ENCODE results near the gene RPRM. TPM values are rescaled to one million over a fixed set of nuclear protein-coding genes. Genes with fewer than 3 reads are reported as not detected.

Gene RPRM
- total and polyA plus RNA-seq, 11 donors = 2.3 TPM; not detected in 10

DNA sequence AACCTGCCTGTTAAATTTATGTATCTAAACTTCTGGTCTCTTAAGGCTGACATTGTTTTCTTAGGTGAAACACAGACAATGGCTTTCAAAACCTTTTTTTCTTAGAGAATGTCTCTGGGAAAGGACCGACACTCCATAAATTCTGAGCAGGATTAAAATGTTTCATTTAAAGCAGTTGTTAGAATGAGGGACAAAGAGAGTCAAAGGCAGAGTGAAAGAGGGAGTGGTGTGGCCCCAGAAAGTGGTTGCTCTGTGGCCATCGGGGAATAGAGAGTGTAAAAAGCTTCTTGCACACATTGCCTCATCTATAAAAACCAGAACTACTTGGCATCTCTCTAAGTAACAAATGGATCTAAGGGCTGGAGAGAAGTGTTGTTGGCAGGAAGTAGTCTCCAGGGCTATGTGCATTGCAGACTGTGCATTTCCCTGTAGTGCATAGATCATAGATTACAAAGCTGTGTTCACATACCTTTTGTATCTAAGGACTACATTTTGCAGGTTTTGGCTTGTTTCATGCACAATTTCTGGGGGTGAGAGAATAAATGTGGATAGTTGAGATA lies 3.6 kb downstream of the RPRM start:
- intact Hi-C loops (cut with DNase I) = loop anchor here in 1 of 10 donors (5.0 kb wide), 1 partner anchor 613 kb away; no protein-coding TSS in a partner anchor
- no peaks in the 10 kb centered on the region for H3K9me3 ChIP-seq
- H3K27ac ChIP-seq = no peak overlapping the region
- no peak for DNase-seq
- WGBS, 4 donors = 62 to 77% (median 69%) methylated on average over 2 of the region's 2 CpGs
- H3K36me3 ChIP-seq = no peaks in the 10 kb centered on the region
- peaks cover 0 to 26% (median 22%) of the 10 kb centered on the region in 12 donors for H3K4me1 ChIP-seq
- TF ChIP-seq, protein P1, sequence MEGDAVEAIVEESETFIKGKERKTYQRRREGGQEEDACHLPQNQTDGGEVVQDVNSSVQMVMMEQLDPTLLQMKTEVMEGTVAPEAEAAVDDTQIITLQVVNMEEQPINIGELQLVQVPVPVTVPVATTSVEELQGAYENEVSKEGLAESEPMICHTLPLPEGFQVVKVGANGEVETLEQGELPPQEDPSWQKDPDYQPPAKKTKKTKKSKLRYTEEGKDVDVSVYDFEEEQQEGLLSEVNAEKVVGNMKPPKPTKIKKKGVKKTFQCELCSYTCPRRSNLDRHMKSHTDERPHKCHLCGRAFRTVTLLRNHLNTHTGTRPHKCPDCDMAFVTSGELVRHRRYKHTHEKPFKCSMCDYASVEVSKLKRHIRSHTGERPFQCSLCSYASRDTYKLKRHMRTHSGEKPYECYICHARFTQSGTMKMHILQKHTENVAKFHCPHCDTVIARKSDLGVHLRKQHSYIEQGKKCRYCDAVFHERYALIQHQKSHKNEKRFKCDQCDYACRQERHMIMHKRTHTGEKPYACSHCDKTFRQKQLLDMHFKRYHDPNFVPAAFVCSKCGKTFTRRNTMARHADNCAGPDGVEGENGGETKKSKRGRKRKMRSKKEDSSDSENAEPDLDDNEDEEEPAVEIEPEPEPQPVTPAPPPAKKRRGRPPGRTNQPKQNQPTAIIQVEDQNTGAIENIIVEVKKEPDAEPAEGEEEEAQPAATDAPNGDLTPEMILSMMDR (IDR thresholded peaks at IDR 0.05) = no peak
- H3K27me3 ChIP-seq = peaks cover 11 to 65% (median 41%) of the 10 kb centered on the region in 9 donors
- no peak for ATAC-seq
- H3K4me3 ChIP-seq = no peak overlapping the region

DNA sequence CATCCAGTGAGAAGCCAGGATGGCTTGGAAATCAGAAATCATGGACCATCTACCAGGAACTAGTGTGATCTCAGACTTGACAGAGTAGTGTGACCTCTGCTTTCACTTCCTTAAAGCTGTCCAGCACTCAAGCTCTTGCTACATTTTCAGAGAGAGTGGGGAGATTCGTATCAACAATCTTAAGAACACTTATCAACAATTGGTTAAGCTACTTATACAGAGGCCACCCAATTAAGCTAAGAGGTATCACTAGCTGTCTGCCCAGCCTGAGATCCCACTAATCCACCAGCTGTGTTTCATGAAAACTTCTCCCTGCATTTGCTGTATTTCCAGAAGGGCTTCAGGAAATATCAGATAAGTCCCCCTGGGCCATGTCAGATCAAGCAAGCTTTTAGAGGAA lies 4.2 kb downstream of the RPRM start:
- Histone ChIP-seq H3K4me3 (no peak overlapping the region), H3K27ac (no peak overlapping the region), H3K27me3 (peaks cover 11 to 60% (median 38%) of the 10 kb centered on the region in 9 donors), H3K9me3 (no peaks in the 10 kb centered on the region), H3K4me1 (peaks cover 0 to 26% (median 22%) of the 10 kb centered on the region in 12 donors), H3K36me3 (no peaks in the 10 kb centered on the region)
- intact Hi-C loops (cut with DNase I) = no loop called here
- ATAC-seq (no peak), DNase-seq (no peak)
- TF ChIP-seq, protein P1 (IDR thresholded peaks at IDR 0.05) = no peak
- no peak for TF ChIP-seq POLR2A (IDR thresholded peaks at IDR 0.05)
- WGBS, 4 donors = 11 to 25% (median 16%) methylated on average over 1 of the region's 1 CpG

DNA sequence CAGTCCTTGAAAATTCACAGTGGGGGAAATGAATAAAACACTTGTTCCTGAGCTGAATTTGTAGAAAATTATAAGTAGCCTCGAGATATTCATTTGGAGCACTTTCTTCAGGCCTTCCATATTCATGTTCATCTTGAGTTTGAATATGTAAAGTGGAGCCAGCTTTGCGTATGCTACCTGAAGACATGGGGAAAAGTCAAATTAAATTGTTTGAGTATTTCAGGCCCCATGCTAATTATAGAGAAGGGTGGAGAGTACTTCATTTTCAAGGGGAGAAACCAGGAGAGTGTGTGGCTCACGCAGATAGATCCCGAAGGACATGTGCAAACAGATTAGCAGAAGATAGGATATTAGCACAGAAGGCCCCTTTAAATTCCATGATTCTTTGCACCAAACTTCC lies 7.7 kb downstream of the RPRM start:
- no peak for DNase-seq
- intact Hi-C loops (cut with DNase I) = no loop called here
- WGBS, 4 donors = 68 to 75% (median 70%) methylated on average over 4 of the region's 4 CpGs

DNA sequence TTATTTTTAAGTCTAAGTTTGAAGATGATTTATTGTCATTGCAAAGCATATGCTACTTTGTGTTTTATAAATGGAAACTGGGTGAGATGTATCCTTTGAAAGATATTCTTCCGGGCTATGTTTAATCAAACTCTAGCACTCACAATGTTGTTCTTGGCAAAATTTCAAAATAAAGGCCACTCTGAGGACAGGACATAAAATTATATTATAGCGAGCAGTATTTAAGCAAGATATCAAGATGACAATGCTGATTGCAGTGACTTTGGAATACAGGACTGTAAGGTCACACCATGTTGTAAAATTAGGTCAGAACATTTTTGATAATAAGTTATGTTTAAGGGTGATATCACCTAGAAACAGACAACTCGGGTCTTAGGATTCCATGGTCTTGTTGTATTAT lies 14.2 kb downstream of the RPRM start:
- TF ChIP-seq, protein P1 (IDR thresholded peaks at IDR 0.05) = no peak
- no peak for TF ChIP-seq POLR2A (IDR thresholded peaks at IDR 0.05)
- no peak for DNase-seq
- no peak overlapping the region for H3K4me3 ChIP-seq
- H3K9me3 ChIP-seq = no peaks in the 10 kb centered on the region
- peaks cover 0 to 36% (median 5%) of the 10 kb centered on the region in 9 donors for H3K27me3 ChIP-seq
- no peak for ATAC-seq
- no peaks in the 10 kb centered on the region for H3K4me1 ChIP-seq
- WGBS, 4 donors = 44 to 57% (median 49%) methylated on average over 3 of the region's 3 CpGs
- no peaks in the 10 kb centered on the region for H3K36me3 ChIP-seq
- no peak overlapping the region for H3K27ac ChIP-seq
- intact Hi-C loops (cut with DNase I) = no loop called here

More for the DNA sequence above, 7.7 kb downstream of the RPRM start:
- Histone ChIP-seq H3K27ac (no peak overlapping the region), H3K9me3 (no peaks in the 10 kb centered on the region), H3K4me1 (no peaks in the 10 kb centered on the region), H3K36me3 (no peaks in the 10 kb centered on the region), H3K27me3 (peaks cover 0 to 30% (median 10%) of the 10 kb centered on the region in 9 donors), H3K4me3 (no peak overlapping the region)
- ATAC-seq = no peak
- no peak for TF ChIP-seq POLR2A (IDR thresholded peaks at IDR 0.05)
- TF ChIP-seq, protein P1 (IDR thresholded peaks at IDR 0.05) = no peak
